Measurements from ENCODE around the gene GGCT. TPM values are rescaled to one million over a fixed set of nuclear protein-coding genes. Genes with fewer than 3 reads are reported as not detected.

GGCT gene
- total and polyA plus RNA-seq, 2 donors = 43.4 to 85.4 TPM

GRCh38 chr7:30478349-30479201, 26.1 kb downstream of the GGCT start, which contains the start of gene NOD1:
NOD1 (minus strand) TSS chr7:30478784; CDS start chr7:30456921, 21,863 bp downstream.
- under 1% methylated on average over 77 of the region's 77 CpGs for WGBS
- DNase-seq (ENCODE audit: low read depth in 6 of 9, low spot score in 9 of 9) = peak in 7 of 9 donors; percentile 29 to 79 (median 55)
- no peaks in the 10 kb centered on the region for H3K27me3 ChIP-seq (ENCODE audit: control insufficient read depth in 2 of 2, insufficient read depth in 1 of 2, low read length in 1 of 2)
- H3K4me1 ChIP-seq (ENCODE audit: control insufficient read depth in 2 of 2, insufficient read depth in 2 of 2, low read length in 2 of 2) = peaks cover 2 to 29% of the 10 kb centered on the region in 2 donors
- no peaks in the 10 kb centered on the region for H3K36me3 ChIP-seq (ENCODE audit: control insufficient read depth in 2 of 2, insufficient read depth in 2 of 2, low read length in 1 of 2)
- H3K4me3 ChIP-seq (ENCODE audit: low read length in 2 of 2) = peak within 1 kb of the TSS; percentile 71 to 80
- no peaks in the 10 kb centered on the region for H3K9me3 ChIP-seq (ENCODE audit: control insufficient read depth in 2 of 2, insufficient read depth in 1 of 2, low read length in 1 of 2)
- H3K27ac ChIP-seq (ENCODE audit: low read depth in 1 of 2, low read length in 1 of 2) = peak within 1 kb of the TSS; percentile 82 to 91

- no peak for DNase-seq (ENCODE audit: low read depth in 6 of 9, low spot score in 9 of 9)
Observed at GRCh38 chr7:30476459-30477145, 28.0 kb downstream of the GGCT start.

GRCh38 chr7:30475580-30475979, 29.0 kb downstream of the GGCT start:
- Histone ChIP-seq H3K36me3 (ENCODE audit: control insufficient read depth in 2 of 2, insufficient read depth in 2 of 2, low read length in 1 of 2) (no peaks in the 10 kb centered on the region), H3K27me3 (ENCODE audit: control insufficient read depth in 2 of 2, insufficient read depth in 1 of 2, low read length in 1 of 2) (no peaks in the 10 kb centered on the region), H3K27ac (ENCODE audit: low read depth in 1 of 2, low read length in 1 of 2) (no peak overlapping the region), H3K9me3 (ENCODE audit: control insufficient read depth in 2 of 2, insufficient read depth in 1 of 2, low read length in 1 of 2) (peaks cover 0 to 4% of the 10 kb centered on the region in 2 donors), H3K4me3 (ENCODE audit: low read length in 2 of 2) (no peak overlapping the region), H3K4me1 (ENCODE audit: control insufficient read depth in 2 of 2, insufficient read depth in 2 of 2, low read length in 2 of 2) (peaks cover 7 to 45% of the 10 kb centered on the region in 2 donors)
- DNase-seq (ENCODE audit: low read depth in 6 of 9, low spot score in 9 of 9) = peak in 1 of 9 donors; percentile 43
- WGBS = 64% methylated on average over 6 of the region's 6 CpGs

More at GRCh38 chr7:30476459-30477145, 28.0 kb downstream of the GGCT start:
- Histone ChIP-seq H3K27me3 (ENCODE audit: control insufficient read depth in 2 of 2, insufficient read depth in 1 of 2, low read length in 1 of 2) (no peaks in the 10 kb centered on the region), H3K36me3 (ENCODE audit: control insufficient read depth in 2 of 2, insufficient read depth in 2 of 2, low read length in 1 of 2) (no peaks in the 10 kb centered on the region), H3K9me3 (ENCODE audit: control insufficient read depth in 2 of 2, insufficient read depth in 1 of 2, low read length in 1 of 2) (peaks cover 0 to 4% of the 10 kb centered on the region in 2 donors), H3K4me3 (ENCODE audit: low read length in 2 of 2) (no peak overlapping the region), H3K4me1 (ENCODE audit: control insufficient read depth in 2 of 2, insufficient read depth in 2 of 2, low read length in 2 of 2) (peaks cover 2 to 34% of the 10 kb centered on the region in 2 donors), H3K27ac (ENCODE audit: low read depth in 1 of 2, low read length in 1 of 2) (no peak overlapping the region)
- WGBS = 93% methylated on average over 10 of the region's 10 CpGs

GRCh38 chr7:30474893-30475292, 29.7 kb downstream of the GGCT start:
- no peaks in the 10 kb centered on the region for H3K36me3 ChIP-seq (ENCODE audit: control insufficient read depth in 2 of 2, insufficient read depth in 2 of 2, low read length in 1 of 2)
- H3K27me3 ChIP-seq (ENCODE audit: control insufficient read depth in 2 of 2, insufficient read depth in 1 of 2, low read length in 1 of 2) = no peaks in the 10 kb centered on the region
- DNase-seq (ENCODE audit: low read depth in 6 of 9, low spot score in 9 of 9) = no peak
- H3K27ac ChIP-seq (ENCODE audit: low read depth in 1 of 2, low read length in 1 of 2) = no peak overlapping the region
- H3K4me3 ChIP-seq (ENCODE audit: low read length in 2 of 2) = no peak overlapping the region
- 97% methylated on average over 2 of the region's 2 CpGs for WGBS
- peaks cover 0 to 4% of the 10 kb centered on the region in 2 donors for H3K9me3 ChIP-seq (ENCODE audit: control insufficient read depth in 2 of 2, insufficient read depth in 1 of 2, low read length in 1 of 2)
- peaks cover 7 to 47% of the 10 kb centered on the region in 2 donors for H3K4me1 ChIP-seq (ENCODE audit: control insufficient read depth in 2 of 2, insufficient read depth in 2 of 2, low read length in 2 of 2)

GRCh38 chr7:30474485-30474884, 30.1 kb downstream of the GGCT start:
- peaks cover 0 to 4% of the 10 kb centered on the region in 2 donors for H3K9me3 ChIP-seq (ENCODE audit: control insufficient read depth in 2 of 2, insufficient read depth in 1 of 2, low read length in 1 of 2)
- no peaks in the 10 kb centered on the region for H3K36me3 ChIP-seq (ENCODE audit: control insufficient read depth in 2 of 2, insufficient read depth in 2 of 2, low read length in 1 of 2)
- H3K4me3 ChIP-seq (ENCODE audit: low read length in 2 of 2) = no peak overlapping the region
- no peak for DNase-seq (ENCODE audit: low read depth in 6 of 9, low spot score in 9 of 9)
- WGBS = 98% methylated on average over 10 of the region's 10 CpGs
- no peaks in the 10 kb centered on the region for H3K27me3 ChIP-seq (ENCODE audit: control insufficient read depth in 2 of 2, insufficient read depth in 1 of 2, low read length in 1 of 2)
- H3K4me1 ChIP-seq (ENCODE audit: control insufficient read depth in 2 of 2, insufficient read depth in 2 of 2, low read length in 2 of 2) = peaks cover 7 to 43% of the 10 kb centered on the region in 2 donors
- no peak overlapping the region for H3K27ac ChIP-seq (ENCODE audit: low read depth in 1 of 2, low read length in 1 of 2)

GRCh38 chr7:30473903-30474302, 30.7 kb downstream of the GGCT start:
- Histone ChIP-seq H3K4me3 (ENCODE audit: low read length in 2 of 2) (no peak overlapping the region), H3K4me1 (ENCODE audit: control insufficient read depth in 2 of 2, insufficient read depth in 2 of 2, low read length in 2 of 2) (peaks cover 7 to 40% of the 10 kb centered on the region in 2 donors), H3K9me3 (ENCODE audit: control insufficient read depth in 2 of 2, insufficient read depth in 1 of 2, low read length in 1 of 2) (peaks cover 0 to 4% of the 10 kb centered on the region in 2 donors), H3K27ac (ENCODE audit: low read depth in 1 of 2, low read length in 1 of 2) (no peak overlapping the region), H3K36me3 (ENCODE audit: control insufficient read depth in 2 of 2, insufficient read depth in 2 of 2, low read length in 1 of 2) (no peaks in the 10 kb centered on the region), H3K27me3 (ENCODE audit: control insufficient read depth in 2 of 2, insufficient read depth in 1 of 2, low read length in 1 of 2) (no peaks in the 10 kb centered on the region)
- no peak for DNase-seq (ENCODE audit: low read depth in 6 of 9, low spot score in 9 of 9)
- WGBS = 95% methylated on average over 1 of the region's 1 CpG

GRCh38 chr7:30472784-30473775, 31.5 kb downstream of the GGCT start:
- Histone ChIP-seq H3K36me3 (ENCODE audit: control insufficient read depth in 2 of 2, insufficient read depth in 2 of 2, low read length in 1 of 2) (no peaks in the 10 kb centered on the region), H3K27ac (ENCODE audit: low read depth in 1 of 2, low read length in 1 of 2) (no peak overlapping the region), H3K9me3 (ENCODE audit: control insufficient read depth in 2 of 2, insufficient read depth in 1 of 2, low read length in 1 of 2) (peaks cover 0 to 4% of the 10 kb centered on the region in 2 donors), H3K27me3 (ENCODE audit: control insufficient read depth in 2 of 2, insufficient read depth in 1 of 2, low read length in 1 of 2) (no peaks in the 10 kb centered on the region), H3K4me1 (ENCODE audit: control insufficient read depth in 2 of 2, insufficient read depth in 2 of 2, low read length in 2 of 2) (peaks cover 7 to 36% of the 10 kb centered on the region in 2 donors), H3K4me3 (ENCODE audit: low read length in 2 of 2) (no peak overlapping the region)
- no peak for DNase-seq (ENCODE audit: low read depth in 6 of 9, low spot score in 9 of 9)
- WGBS = 85% methylated on average over 4 of the region's 4 CpGs

- DNase-seq (ENCODE audit: low read depth in 6 of 9, low spot score in 9 of 9) = no peak
- 90% methylated on average over 4 of the region's 4 CpGs for WGBS
- H3K27me3 ChIP-seq (ENCODE audit: control insufficient read depth in 2 of 2, insufficient read depth in 1 of 2, low read length in 1 of 2) = no peaks in the 10 kb centered on the region
Observed at GRCh38 chr7:30472081-30472783, 32.4 kb downstream of the GGCT start.

More at GRCh38 chr7:30472081-30472783, 32.4 kb downstream of the GGCT start:
- peaks cover 7 to 30% of the 10 kb centered on the region in 2 donors for H3K4me1 ChIP-seq (ENCODE audit: control insufficient read depth in 2 of 2, insufficient read depth in 2 of 2, low read length in 2 of 2)
- H3K9me3 ChIP-seq (ENCODE audit: control insufficient read depth in 2 of 2, insufficient read depth in 1 of 2, low read length in 1 of 2) = peaks cover 0 to 4% of the 10 kb centered on the region in 2 donors
- no peaks in the 10 kb centered on the region for H3K36me3 ChIP-seq (ENCODE audit: control insufficient read depth in 2 of 2, insufficient read depth in 2 of 2, low read length in 1 of 2)
- H3K4me3 ChIP-seq (ENCODE audit: low read length in 2 of 2) = no peak overlapping the region
- no peak overlapping the region for H3K27ac ChIP-seq (ENCODE audit: low read depth in 1 of 2, low read length in 1 of 2)
